22Rv1 (cell line): ENCODE data around the gene EFCAB7.

Source experiments
- CTCF ChIP-seq: fragments of 450-650 bp; IDR thresholded peaks from 2 replicates; pipeline ENCODE4 v1.5.1; 2017; ENCODE audit warnings: mild to moderate bottlenecking
- ZFX ChIP-seq: fragments of 450-650 bp; IDR thresholded peaks from 2 replicates; pipeline ENCODE4 v1.6.1; 2017; ENCODE audit warnings: antibody characterized with exemption, borderline replicate concordance

DNA sequence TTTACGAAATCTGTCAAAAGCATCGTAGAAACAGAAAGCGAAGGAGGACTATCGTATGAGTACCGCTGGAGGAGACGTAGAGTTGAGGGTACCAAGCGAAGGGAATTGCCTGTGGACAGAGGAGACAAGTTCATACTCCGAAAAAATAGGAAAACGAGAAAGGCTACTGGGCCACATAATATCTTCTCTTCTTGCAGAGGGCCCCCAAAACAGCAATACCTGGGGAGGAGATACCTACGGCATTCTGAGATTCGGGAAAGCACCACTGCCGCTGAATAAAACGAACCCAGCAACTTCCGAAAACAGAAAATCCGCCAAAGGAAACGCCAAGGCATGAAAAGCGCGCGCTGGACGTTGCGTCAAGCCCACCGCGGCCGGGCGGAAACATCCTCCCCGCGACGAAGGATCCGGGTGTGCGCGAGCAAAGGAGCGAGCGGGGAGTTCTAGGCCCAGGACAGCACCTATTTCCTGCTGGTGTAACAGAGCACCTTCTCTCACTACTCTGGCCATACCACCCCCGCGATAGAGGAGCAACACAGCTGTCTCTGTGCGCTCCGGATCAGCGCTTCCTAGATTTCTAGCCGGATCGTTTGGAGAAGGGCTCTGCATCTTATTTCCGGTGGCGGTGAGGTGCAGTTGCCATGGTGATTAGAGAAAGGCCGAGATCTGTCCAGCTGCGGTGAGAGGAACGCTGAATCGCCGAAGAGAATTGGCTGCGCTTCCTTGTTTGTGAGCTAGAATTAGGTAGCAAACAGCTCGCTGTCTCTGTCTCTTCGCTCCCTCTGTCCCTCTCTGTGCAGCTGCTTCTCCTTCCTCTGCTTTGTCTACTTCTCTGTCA is at the start of gene EFCAB7, which contains the start of gene ITGB3BP:
- TF ChIP-seq CTCF (no peak), ZFX (no peak)
